ENCODE data around the gene RNF208.

Gene RNF208

DNA sequence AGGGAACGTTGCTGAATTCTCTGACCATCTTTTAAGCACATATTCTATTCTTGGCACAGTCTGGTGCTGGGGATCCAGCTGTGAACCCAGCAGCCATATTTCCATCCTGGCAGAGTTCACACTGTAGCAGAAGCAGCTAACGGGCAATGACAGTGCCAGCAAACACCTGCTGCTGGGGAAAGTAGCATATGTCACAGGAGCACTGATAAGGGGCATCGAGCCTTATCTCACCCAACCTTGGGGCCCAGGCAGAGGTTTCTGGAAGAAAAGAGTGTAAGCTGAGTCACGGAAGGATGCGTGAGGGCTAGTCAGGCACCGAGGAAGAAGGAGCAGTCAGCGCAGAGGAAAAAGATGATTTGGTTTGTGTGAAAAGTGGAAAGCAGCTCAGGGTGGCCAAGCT lies 15.4 kb downstream of the RNF208 start:
- FAIRE-seq = no peak

DNA sequence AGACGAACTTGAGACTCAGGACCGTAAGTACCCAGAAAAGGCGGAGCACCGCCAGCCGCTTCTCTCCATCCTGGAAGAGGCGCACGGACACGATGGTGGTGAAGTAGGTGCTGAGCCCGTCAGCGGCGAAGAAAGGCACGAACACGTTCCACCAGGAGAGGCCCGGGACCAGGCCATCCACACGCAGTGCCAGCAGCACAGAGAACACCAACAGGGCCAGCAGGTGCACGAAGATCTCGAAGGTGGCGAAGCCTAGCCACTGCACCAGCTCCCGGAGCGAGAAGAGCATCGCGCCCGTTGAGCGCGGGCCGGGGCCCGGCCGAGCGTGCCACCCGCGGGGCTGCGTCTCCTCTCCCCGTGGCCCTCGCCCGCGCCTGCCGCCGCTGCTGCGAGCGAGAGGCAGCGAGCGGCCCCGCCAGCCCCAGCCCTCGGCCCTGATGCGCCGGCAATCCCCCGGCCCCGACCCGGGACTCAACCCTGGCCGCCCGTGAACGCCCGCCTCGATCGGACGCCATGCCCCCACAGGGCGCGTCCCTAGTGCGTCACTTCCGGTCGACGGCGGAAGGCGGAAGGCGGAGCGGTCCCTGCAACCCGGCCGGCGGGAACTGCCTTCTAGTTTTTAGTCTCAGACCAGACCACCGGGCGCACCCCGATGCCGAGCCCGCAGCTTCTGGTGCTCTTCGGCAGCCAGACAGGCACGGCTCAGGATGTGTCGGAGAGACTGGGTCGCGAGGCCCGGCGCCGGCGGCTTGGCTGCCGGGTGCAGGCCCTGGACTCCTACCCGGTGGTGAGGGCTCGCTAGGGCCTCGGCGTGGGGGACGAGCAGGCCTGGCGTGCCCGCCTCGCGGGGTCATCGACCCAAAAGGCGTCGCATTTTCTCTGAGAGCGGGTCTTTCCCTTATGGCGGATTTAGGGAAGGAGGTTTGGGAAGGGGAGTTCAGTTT lies 16.6 kb downstream of the RNF208 start, which contains the start of the genes NDOR1 and TMEM203:
Gene NDOR1, plus strand, starts transcription at position 575 of the 944 bp plus-strand sequence. Its CDS starts 78 bp downstream, at position 653.
Gene TMEM203, minus strand, starts transcription at position 523 of the 944 bp plus-strand sequence. Its CDS starts 234 bp downstream, at position 289.
- FAIRE-seq = no peak

GRCh38 chr9:137204731-137205125 lies 17.3 kb downstream of the RNF208 start:
- FAIRE-seq = no peak

DNA sequence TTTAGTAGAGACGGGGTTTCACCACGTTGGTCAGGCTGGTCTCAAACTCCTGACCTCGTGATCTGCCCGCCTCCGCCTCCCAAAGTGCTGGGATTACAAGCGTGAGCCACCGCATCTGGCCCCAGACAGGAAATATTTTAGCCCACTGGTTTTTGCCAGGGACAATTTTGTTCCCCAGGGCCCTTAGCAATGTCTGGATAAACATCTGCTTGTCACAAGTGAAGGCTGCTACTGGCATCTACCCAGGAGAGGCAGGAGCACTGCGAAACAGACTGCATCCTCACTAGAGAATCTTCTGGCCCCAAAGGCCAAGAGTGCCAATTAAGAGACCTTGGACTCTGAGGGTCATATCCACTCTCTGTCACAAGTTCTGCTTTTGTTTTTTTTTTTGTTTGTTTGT lies 19.1 kb downstream of the RNF208 start:
- FAIRE-seq = no peak

GRCh38 chr9:137201205-137201868 lies 20.7 kb downstream of the RNF208 start:
- FAIRE-seq = no peak

- peak; percentile 96 for FAIRE-seq
These were observed 21.5 kb downstream of the RNF208 start, which contains the start of gene TPRN for GRCh38 chr9:137200311-137201204. TPRN (minus strand) TSS chr9:137200741; CDS start chr9:137200711, 30 bp downstream.

DNA sequence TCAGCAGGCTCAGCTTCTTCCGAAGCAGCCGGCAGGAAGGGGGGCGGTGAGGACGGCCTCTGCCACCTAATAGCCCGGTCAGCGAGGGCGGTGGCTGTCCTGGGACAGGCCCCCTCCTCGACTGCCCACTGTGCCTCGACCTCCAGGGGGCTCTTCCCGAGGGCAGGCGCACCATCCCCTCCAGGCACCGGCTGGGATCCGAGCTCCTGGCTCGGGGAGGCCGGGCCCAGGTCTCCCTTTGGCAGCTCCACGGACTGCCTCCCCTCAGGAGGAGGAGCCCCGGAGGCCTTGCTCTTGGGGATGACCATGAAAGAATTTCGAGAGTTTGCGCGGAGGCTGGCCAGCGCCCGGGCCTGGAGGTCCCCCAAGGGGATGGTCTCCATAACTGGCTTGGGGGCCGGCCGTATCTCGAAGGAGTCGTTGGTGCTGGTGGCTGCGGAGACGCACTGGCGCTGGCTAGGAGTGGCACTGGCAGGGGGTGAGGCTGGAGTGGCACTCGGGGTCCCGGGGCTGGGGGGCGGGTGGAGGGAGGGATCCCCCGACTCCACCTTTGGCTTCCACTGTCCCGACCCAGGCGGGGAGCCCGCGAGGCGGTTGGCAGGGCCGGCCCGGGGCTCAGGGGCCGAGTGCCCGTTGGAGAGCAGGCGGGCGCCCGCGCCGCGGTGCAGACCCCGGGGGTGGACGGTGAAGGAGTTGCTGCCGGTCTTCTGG lies 22.5 kb downstream of the RNF208 start:
- no peak for FAIRE-seq

DNA sequence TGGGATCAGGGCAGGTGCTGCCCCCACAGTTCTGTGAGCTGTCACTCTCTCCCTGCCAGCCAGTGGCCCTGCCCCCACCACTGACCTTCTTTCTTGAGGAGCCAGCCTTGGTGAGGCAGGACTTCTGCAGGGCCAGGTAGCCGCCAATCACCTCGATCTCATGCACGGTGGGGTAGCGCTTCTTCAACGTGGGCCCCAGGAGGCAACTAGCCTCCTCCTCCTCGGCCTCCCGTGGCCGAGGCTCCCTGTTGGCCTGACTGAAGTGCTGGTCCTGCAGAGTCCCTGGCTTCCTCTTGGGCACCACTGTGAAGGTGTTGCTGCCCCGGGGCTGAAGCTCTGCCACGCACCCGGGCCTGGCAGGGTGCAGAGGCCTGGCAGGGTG lies 23.1 kb downstream of the RNF208 start:
- no peak for FAIRE-seq

- FAIRE-seq = no peak
These were observed 23.8 kb downstream of the RNF208 start for GRCh38 chr9:137198051-137198901.

- no peak for FAIRE-seq
These were observed 26.4 kb downstream of the RNF208 start for GRCh38 chr9:137195525-137196220.

- FAIRE-seq = no peak
These were observed 27.1 kb downstream of the RNF208 start for GRCh38 chr9:137194909-137195308.

- FAIRE-seq = no peak
These were observed 27.7 kb downstream of the RNF208 start for GRCh38 chr9:137194388-137194787.

DNA sequence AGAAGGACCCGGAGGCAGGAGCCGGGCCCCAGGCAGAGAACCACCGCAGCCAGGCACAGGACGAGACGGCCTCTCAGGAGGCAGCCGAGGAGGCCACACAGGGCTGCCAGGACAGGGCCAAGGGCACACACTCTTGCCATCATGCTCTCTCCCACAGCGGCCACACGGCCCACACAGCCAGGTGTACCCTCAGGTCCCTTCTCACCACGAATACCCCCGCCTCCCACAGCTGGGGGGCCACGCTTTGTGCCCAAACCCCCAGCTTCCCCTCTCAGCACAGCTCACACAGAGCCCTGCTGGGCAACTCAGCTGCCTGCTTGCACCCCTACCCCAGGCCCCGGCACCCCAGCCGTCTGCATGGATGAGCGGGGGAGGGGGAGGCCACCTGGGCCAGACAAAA lies 28.3 kb downstream of the RNF208 start:
- FAIRE-seq = no peak

DNA sequence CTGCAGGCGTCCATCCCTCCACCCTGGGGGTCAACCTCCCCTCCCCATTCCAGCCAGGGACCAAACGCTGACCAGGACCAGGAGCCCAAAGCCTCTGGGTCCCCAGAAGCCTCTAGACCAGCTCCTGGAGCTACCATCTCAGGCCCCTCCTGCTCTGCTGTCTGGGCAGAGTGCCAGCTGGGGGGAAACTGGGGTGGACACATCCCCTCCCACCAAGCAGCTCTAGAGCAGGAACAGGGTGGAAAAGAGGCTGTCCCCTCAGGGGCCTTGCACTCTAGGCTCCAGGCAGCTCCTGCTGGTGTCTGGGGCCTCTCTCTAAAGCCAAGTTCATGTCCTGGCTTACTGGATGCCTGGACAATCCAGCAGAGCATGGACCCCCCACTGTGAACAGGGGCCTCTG lies 29.2 kb downstream of the RNF208 start:
- no peak for FAIRE-seq

DNA sequence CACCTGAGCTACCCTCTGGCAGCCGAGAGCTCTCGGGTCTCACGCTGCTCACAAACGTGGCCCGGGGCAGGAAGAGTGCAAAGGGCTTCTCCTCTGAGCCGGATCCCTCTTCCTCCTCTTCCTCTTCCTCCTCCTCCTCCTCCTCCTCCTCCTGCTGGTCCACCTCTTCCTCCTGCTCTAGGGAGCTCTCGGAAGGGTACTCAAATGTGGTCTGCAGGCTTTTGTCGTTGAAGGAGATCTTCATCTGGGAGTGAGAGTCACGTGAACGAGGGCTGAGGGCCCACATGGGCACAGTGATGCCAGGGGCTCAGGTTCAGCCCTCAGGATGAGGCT lies 29.6 kb downstream of the RNF208 start:
- no peak for FAIRE-seq

- FAIRE-seq = no peak
These were observed 30.2 kb downstream of the RNF208 start for GRCh38 chr9:137191691-137192447.

DNA sequence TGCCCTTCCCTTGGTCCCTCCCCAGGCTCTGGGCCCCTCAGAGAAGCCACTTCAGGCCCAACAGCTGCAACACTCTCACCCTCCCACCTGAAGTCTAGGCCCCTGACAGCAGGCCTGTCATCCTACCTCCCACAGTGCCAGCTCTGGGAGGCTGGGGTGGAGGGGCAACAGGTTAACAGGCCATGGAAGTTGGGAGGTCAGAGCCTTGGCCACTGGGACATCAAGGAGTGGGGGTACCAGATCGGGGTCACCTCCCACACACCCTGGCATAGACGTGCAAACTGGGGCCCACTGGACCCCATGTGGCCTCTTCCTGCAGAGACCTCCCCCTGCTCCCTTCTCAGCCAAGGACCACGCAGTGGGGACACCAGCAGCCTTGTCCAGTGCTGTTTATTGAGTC lies 30.8 kb downstream of the RNF208 start:
- no peak for FAIRE-seq

GRCh38 chr9:137190315-137190856 lies 31.7 kb downstream of the RNF208 start:
- no peak for FAIRE-seq
